Measurements from ENCODE around the gene CHST11.

Gene CHST11

DNA sequence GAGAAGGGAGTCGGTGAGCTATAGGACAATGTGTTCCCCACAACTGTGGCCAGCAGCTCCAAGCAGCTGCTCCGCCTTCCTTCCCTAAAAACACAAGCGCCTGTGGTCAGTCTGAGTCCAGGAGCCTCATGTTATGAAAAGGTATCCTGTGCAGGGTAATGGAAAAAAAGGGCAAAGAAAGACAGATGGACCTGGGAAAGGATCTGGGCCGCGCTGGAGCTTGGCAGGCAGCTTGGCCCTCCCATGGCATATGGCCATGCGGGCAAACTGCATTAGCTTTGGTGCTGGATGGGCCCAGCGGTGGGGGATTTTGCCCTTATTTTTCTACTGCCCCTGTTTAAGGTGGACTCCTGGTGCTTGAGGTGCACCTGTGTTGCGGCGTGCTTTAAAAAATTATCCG lies 23.7 kb upstream of the CHST11 start:
- DNase-seq (ENCODE audit: low read depth in 2 of 2): no peak

- no peak for DNase-seq (ENCODE audit: low read depth in 2 of 2)
Observed at GRCh38 chr12:104434129-104434528, 22.6 kb upstream of the CHST11 start.

GRCh38 chr12:104435175-104435574 lies 21.6 kb upstream of the CHST11 start:
- no peak for DNase-seq (ENCODE audit: low read depth in 2 of 2)

- DNase-seq (ENCODE audit: low read depth in 2 of 2): no peak
Observed at GRCh38 chr12:104435765-104436164, 21.0 kb upstream of the CHST11 start.

- DNase-seq (ENCODE audit: low read depth in 2 of 2): no peak
Observed at GRCh38 chr12:104436790-104437189, 20.0 kb upstream of the CHST11 start.

DNA sequence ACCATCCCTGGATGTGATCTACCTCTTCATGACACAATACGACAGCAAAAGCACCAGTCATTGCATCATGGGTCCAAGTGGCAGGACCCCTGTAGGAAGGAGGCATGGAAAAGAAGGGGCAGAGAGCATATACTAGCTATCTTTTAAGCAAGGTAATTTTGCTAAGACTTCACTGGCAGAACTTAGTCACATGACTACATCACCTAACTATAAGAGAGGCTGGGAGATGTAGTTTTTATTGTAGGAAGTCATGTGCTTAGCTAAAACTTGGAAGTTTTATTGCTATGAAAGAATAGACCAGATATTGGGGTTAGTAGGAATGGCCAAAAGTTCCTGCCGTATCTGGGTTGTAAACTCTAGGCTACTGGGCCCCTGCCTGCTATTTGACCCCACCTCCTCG lies 18.6 kb upstream of the CHST11 start:
- no peak for DNase-seq (ENCODE audit: low read depth in 2 of 2)

GRCh38 chr12:104439137-104439536 lies 17.6 kb upstream of the CHST11 start:
- no peak for DNase-seq (ENCODE audit: low read depth in 2 of 2)

DNA sequence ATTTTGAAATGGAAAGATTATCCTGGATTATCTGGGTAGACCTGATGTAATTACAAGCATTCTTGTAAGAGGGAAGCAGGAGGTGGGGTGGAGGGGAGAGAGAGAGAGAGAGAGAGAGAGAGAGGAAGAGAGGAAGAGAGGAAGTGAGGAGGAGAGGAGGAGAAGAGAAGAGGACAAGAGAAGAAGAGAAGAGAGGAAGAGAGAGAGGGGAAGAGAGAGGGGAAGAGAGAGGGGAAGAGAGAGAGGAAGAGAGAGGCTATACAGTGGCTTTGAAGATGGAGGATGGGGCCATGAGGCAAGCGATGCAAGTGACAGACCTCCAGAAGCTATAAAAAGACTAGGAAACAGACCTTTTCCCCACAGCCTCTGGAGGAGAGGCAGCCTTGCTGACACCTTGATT lies 13.7 kb upstream of the CHST11 start:
- DNase-seq (ENCODE audit: low read depth in 2 of 2): no peak

GRCh38 chr12:104446646-104447421 lies 9.9 kb upstream of the CHST11 start:
- DNase-seq (ENCODE audit: low read depth in 2 of 2): no peak

DNA sequence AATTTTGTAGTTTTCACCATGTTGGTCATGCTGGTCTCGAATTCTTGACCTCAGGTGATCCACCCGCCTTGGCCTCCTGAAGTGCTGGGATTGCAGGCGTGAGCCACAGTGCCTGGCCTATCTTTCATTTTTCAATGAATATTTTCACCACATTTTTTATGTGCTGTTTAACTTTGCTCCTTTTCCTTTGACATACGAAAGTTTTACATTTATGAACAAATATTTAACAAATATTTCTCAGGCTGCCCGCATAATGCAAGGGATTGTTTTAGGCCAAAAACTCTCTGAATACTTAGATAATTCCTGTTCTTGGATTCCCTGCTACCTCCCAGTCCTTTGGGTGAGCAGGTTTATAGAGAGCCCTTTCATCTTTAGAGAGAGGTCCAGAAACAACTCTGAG lies 8.7 kb upstream of the CHST11 start:
- no peak for DNase-seq (ENCODE audit: low read depth in 2 of 2)

- no peak for DNase-seq (ENCODE audit: low read depth in 2 of 2)
Observed at GRCh38 chr12:104448451-104448850, 8.3 kb upstream of the CHST11 start.

GRCh38 chr12:104450700-104451099 lies 6.0 kb upstream of the CHST11 start:
- DNase-seq (ENCODE audit: low read depth in 2 of 2): no peak

- no peak for DNase-seq (ENCODE audit: low read depth in 2 of 2)
Observed at GRCh38 chr12:104452087-104452486, 4.7 kb upstream of the CHST11 start.

- DNase-seq (ENCODE audit: low read depth in 2 of 2): no peak
Observed at GRCh38 chr12:104453133-104453532, 3.6 kb upstream of the CHST11 start.

DNA sequence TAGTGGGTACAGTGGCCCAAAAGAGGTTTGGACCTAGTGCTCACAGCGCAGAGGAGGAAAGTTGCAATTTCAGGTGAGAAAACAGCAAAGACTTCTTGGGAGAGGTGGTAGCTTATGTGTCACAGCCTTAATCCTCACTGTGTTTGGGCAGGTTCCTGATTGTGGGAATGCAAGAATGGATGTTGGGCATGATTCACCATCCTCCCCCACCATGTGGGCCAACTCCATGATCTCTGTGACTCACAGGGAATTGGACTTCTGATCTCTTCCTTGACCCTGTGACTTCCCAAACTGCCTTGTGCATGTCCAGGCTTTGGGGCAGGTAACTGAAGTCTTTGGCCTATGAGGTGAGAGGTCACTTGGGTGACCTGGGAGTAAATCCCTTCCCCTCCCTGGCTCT lies 1.8 kb upstream of the CHST11 start:
- no peak for DNase-seq (ENCODE audit: low read depth in 2 of 2)

DNA sequence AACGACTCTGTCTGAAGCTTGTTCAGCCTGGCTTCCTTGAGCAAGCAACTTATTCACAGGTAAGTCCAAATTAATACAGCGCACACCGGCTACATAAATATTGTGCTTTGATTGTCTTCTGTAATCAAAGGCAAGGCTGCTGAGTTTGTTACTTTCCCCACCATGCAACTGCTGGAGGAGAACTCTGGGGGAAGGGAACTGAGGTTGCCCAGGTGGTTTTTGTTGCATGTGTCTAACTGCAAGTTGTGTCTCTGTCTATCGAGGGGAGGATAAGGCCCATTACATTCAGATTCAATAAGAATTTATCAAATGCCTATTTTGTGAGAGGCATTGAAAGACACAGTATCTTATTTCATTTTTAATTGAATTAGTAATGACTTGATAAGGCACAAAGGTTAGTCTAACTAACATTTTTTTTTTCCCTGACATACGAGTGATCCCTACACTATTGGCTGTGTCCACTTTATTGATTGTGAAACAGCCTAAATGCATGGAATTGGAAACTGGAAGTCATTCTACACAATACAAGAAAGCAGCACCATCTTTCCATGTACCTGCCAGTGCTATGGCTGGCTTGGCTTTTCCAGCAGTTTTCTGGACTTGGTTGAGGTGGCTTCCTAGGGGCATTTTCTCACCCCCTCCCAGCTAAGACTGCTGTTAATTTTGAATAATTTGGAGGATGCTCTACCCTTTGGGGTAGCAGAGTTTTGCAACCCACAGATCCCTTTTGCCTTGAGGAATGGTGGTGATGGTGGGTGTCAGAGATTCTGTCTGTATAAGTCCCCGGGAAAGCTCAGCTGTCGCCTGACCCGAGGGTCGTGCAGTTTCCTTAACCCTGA lies 951 bp upstream of the CHST11 start:
- DNase-seq (ENCODE audit: low read depth in 2 of 2): no peak

DNA sequence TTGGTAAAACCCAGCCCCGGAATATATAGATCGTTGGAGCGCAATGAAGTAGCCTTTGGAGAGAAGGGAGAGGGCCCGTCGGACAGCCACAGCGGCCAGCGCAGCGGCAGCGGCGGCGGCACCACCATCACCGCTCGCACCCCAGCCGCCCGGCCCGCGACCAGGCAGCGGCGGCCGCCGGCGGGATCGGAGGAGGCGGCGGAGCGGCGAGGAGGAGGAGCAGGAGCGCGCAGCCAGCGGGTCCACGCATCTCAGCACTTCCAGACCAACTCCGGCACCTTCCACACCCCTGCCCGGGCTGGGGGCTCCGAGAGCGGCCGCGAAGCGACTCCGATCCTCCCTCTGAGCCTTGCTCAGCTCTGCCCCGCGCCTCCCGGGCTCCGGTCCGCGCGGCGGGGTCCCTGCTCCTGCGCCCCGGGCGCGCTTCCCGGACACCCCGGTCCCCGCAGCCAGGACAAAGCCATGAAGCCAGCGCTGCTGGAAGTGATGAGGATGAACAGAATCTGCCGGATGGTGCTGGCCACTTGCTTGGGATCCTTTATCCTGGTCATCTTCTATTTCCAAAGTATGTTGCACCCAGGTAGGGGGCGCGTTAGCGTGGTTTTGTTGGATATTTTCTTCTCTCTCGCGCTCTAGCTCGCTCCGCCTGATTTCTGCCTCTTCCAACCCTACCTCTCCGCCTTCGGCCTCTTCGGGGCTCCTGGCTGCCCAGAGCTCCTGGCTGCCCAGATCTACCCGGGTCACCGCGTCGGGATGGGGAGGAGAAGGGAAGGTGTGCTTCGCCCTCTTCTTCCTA lies 400 bp downstream of the CHST11 start:
- DNase-seq (ENCODE audit: low read depth in 2 of 2): peak; percentile 30 to 35

GRCh38 chr12:104457746-104458693 lies 1.3 kb downstream of the CHST11 start:
- peak in 1 of 2 donors; percentile 39 for DNase-seq (ENCODE audit: low read depth in 2 of 2)

DNA sequence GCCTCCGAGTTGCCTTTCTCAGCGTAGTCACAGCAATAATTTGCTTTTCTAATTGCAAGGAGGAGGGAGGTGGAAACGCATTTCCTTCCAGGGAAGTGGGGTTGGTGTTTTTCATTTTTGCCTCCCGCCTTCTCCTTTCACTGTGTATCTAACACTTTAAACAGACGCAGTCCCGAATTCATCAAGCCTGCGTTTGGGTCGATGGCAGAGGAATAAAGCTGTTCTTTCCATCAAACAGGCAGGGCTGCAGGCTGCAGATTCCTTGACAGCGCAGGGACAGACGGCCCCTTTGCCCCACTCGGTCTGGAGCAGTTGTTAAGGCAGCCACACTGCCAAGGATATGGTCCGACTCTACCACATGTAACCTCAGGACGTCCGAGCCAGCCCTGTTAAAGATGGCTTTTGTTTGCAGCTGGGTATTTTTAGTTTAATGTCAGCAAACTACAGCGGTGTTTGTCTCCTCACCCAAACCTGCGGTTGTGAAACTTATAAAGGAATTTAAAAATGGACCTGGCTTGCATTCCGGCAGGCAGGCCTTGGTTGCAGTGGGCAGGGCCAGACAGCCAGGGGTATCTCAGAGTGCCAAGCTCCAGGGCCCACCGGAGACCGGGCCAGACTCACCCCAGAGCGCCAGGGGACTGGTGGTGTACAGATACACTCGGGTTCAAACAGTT lies 2.1 kb downstream of the CHST11 start:
- no peak for DNase-seq (ENCODE audit: low read depth in 2 of 2)

GRCh38 chr12:104459368-104459909 lies 2.7 kb downstream of the CHST11 start:
- no peak for DNase-seq (ENCODE audit: low read depth in 2 of 2)
